ENCODE measurements around the gene TSPAN14.
"Not testable (repeated sequence)": the region's sequence is repeated elsewhere in the genome, so short reads cannot be mapped to it uniquely, and the experiment has no call there.

GRCh38 chr10:80534059-80534458, 79.9 kb downstream of the TSPAN14 start:
- TF ChIP-seq CTCF, POLR2A, POLR2AphosphoS5 (IDR thresholded peaks at IDR 0.05): not testable (repeated sequence)
